Measurements from ENCODE around the gene MARCHF2.
A peak's percentile ranks its signal among the peaks of the same experiment; 100 is the strongest.

Gene MARCHF2

DNA sequence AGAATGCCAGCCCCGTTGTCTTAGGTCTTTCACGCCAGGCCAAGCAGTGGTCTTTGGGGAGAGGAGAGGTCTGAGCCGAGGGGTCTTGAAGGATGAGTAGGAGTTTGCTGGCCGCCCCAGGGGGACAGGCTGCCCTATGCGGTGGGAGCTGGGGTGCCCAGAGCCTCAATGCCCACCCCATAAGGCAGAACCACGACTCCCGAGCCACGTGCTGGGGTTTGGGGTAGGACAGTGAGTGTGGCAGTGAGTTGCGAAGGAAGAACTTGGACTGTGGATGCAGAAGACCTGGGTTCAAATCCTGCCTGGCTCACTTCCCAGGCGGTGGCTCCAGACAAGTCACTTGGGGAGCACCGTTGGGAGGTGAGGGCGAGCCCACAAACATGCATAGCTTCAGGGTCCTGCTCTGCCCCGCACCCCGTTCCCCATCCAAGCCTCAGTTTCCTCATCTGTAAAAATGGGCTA is 17.5 kb upstream of the MARCHF2 start:
- H3K4me3 ChIP-seq, result no peak overlapping the region
- TF ChIP-seq Cebpa-rat (IDR thresholded peaks at IDR 0.05), result no peak
- peaks cover 96% of the 10 kb centered on the region for H4K20me1 ChIP-seq
- H3K4me1 ChIP-seq, result peaks cover 65% of the 10 kb centered on the region
- no peak overlapping the region for H3K27ac ChIP-seq
- no peak overlapping the region for H3K4me2 ChIP-seq
- peaks cover 28% of the 10 kb centered on the region for H3K36me3 ChIP-seq
- no peaks in the 10 kb centered on the region for H3K27me3 ChIP-seq
- H3K9me3 ChIP-seq, result no peaks in the 10 kb centered on the region
- H3K9ac ChIP-seq, result no peak overlapping the region

DNA sequence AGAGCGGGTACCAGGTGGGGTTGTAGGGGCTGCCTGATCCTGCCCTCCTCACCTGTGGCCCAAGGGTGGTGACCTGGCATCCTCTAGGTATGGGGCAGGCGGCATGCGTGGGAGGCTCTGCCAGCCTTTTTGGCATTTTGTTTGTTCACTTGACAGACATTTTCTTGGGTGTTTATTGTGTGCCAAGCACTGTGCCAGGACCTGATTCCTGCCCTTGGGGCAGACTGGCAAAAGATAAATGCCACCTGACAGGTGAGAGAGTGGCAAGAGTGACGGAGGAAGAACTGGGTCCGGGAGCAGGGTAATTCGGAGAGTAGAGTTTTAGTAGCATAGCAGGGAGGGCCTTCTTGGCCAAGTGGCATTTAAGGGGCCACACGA is 16.9 kb upstream of the MARCHF2 start:
- H3K27ac ChIP-seq, result no peak overlapping the region
- peaks cover 30% of the 10 kb centered on the region for H3K36me3 ChIP-seq
- TF ChIP-seq Cebpa-rat (IDR thresholded peaks at IDR 0.05), result no peak
- H3K4me3 ChIP-seq, result no peak overlapping the region
- H3K9me3 ChIP-seq, result no peaks in the 10 kb centered on the region
- no peaks in the 10 kb centered on the region for H3K27me3 ChIP-seq
- peaks cover 62% of the 10 kb centered on the region for H3K4me1 ChIP-seq
- no peak overlapping the region for H3K9ac ChIP-seq
- no peak overlapping the region for H3K4me2 ChIP-seq
- H4K20me1 ChIP-seq, result peaks cover 92% of the 10 kb centered on the region

DNA sequence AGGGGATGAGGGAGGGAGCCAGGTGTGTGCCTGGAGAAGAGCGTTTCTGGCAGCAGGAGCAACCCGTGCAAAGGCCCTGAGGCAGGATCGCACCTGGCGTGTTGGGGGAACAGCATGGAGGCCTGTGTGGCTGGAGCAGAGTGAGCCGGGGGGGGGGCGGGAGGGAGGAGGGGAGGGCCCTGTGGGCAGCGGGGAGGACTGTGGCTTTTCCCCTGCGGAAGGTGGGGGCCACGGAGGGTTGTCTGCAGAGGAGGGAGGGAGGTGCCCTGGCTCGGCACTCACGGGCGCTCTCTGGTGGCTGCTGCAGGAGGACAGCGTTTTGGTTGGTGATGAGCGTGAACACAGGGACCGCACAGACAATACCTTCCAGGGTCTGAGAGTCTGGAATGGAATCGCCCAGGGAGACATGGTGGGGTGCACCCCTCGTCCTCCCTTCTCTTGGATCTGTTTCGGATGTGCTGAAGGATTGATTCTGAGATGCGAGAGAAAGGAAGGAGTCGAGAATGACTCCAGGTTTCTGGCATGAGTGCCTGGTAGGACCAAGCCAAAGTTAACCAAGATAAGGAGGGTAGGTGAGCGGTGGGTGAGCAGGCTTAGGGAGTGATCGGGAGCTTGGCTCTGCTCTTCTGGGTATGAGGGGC is 16.4 kb upstream of the MARCHF2 start:
- Histone ChIP-seq H3K4me3 (no peak overlapping the region), H4K20me1 (peaks cover 87% of the 10 kb centered on the region), H3K4me2 (peak overlapping the region; percentile 50), H3K9ac (peak overlapping the region; percentile 48; the same call in 1 of the 2 replicates), H3K27me3 (no peaks in the 10 kb centered on the region), H3K4me1 (peaks cover 57% of the 10 kb centered on the region), H3K27ac (0 out of 2 replicates have a peak overlapping the region, but pooled peaks have one; percentile 38), H3K36me3 (peaks cover 31% of the 10 kb centered on the region), H3K9me3 (no peaks in the 10 kb centered on the region)
- TF ChIP-seq Cebpa-rat (IDR thresholded peaks at IDR 0.05), result no peak

DNA sequence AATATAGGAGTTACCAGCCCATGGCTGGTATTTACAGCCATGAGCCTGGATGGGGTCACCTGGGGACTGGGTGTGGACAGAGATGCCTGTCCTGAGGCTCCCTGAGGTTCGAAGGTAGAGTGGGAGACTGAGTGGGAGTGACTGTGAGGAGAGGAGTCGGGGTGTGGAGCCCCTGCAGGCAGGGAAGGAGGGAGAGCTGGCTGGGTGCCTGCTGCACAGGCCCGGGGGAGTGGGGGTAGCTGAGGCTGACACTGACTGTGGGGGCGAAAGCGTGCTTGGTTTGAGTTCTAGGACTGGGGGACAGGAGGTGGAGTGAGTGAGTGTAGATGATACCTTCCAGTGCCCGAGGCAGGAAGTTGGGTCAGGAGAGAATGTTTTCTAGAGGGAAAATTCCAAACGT is 15.8 kb upstream of the MARCHF2 start:
- peaks cover 51% of the 10 kb centered on the region for H3K4me1 ChIP-seq
- H3K27ac ChIP-seq, result peak overlapping the region; percentile 38; the same call in 1 of the 2 replicates
- H3K4me2 ChIP-seq, result peak overlapping the region; percentile 50
- H3K9me3 ChIP-seq, result no peaks in the 10 kb centered on the region
- H3K4me3 ChIP-seq, result no peak overlapping the region
- peaks cover 81% of the 10 kb centered on the region for H4K20me1 ChIP-seq
- no peak for TF ChIP-seq Cebpa-rat (IDR thresholded peaks at IDR 0.05)
- H3K9ac ChIP-seq, result peak overlapping the region; percentile 48; the same call in 1 of the 2 replicates
- H3K36me3 ChIP-seq, result peaks cover 37% of the 10 kb centered on the region
- no peaks in the 10 kb centered on the region for H3K27me3 ChIP-seq

DNA sequence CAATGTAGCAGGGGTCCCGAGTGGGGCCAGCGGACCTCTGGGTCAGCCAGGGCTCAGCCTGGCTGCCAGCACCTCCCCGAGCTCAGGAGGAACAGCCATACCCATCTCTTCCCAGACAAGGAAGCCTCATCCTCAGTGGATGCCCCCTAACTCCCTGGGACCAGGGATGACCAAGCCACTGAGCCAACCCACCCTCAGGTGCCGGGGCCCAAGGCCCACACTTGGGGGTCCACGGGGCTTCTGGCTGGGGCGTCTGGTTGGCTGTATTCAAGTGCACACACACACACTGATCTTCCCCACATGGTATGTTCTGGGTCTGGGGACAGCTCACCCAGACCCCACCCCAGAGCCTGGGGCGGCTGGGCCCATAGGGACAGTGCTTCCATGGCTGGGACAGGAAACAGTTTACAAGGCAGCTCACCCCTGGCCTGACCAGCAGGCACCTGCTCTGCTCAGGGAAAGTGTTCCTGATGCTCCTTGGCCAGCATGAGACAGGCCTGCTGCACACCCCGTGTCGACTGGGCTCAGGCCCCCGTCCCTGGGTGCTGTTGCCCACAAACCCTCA is 15.3 kb upstream of the MARCHF2 start:
- Histone ChIP-seq H3K36me3 (peaks cover 43% of the 10 kb centered on the region), H4K20me1 (peaks cover 75% of the 10 kb centered on the region), H3K4me3 (no peak overlapping the region), H3K9me3 (no peaks in the 10 kb centered on the region), H3K27ac (peak overlapping the region; percentile 38; the same call in 1 of the 2 replicates), H3K4me1 (peaks cover 45% of the 10 kb centered on the region), H3K27me3 (no peaks in the 10 kb centered on the region), H3K9ac (peak overlapping the region; percentile 48; the same call in 1 of the 2 replicates), H3K4me2 (peak overlapping the region; percentile 50)
- no peak for TF ChIP-seq Cebpa-rat (IDR thresholded peaks at IDR 0.05)

- peaks cover 70% of the 10 kb centered on the region for H4K20me1 ChIP-seq
- H3K4me3 ChIP-seq, result no peak overlapping the region
- H3K27ac ChIP-seq, result 0 out of 2 replicates have a peak overlapping the region, but pooled peaks have one; percentile 19
- H3K36me3 ChIP-seq, result peaks cover 48% of the 10 kb centered on the region
- H3K27me3 ChIP-seq, result no peaks in the 10 kb centered on the region
- peaks cover 40% of the 10 kb centered on the region for H3K4me1 ChIP-seq
- no peaks in the 10 kb centered on the region for H3K9me3 ChIP-seq
- peak overlapping the region; percentile 48; the same call in 1 of the 2 replicates for H3K9ac ChIP-seq
- H3K4me2 ChIP-seq, result peak overlapping the region; percentile 50
- no peak for TF ChIP-seq Cebpa-rat (IDR thresholded peaks at IDR 0.05)
Observed at GRCh38 chr19:8398311-8398771, 14.8 kb upstream of the MARCHF2 start.

GRCh38 chr19:8399681-8400188 is 13.4 kb upstream of the MARCHF2 start:
- H3K27me3 ChIP-seq, result no peaks in the 10 kb centered on the region
- TF ChIP-seq Cebpa-rat (IDR thresholded peaks at IDR 0.05), result no peak
- no peak overlapping the region for H3K4me3 ChIP-seq
- H3K4me2 ChIP-seq, result no peak overlapping the region
- H3K9me3 ChIP-seq, result no peaks in the 10 kb centered on the region
- H3K36me3 ChIP-seq, result peaks cover 62% of the 10 kb centered on the region
- no peak overlapping the region for H3K9ac ChIP-seq
- H3K4me1 ChIP-seq, result peaks cover 28% of the 10 kb centered on the region
- H3K27ac ChIP-seq, result no peak overlapping the region
- peaks cover 56% of the 10 kb centered on the region for H4K20me1 ChIP-seq

DNA sequence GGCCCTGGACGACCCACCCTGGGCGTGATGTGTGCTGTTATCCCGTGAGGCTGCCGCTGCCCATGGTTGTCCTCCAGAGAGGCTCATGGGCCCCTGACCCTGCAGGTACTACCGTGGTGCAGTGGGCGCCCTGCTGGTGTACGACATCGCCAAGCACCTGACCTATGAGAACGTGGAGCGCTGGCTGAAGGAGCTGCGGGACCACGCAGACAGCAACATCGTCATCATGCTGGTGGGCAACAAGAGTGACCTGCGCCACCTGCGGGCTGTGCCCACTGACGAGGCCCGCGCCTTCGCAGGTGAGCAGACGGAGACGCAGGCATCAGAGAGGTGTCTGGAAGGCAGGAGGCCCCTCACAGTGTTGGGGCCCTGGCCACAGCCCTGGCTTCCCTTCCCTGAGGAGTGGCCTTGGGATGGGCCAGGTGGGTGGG is 11.1 kb upstream of the MARCHF2 start:
- H3K27me3 ChIP-seq, result no peaks in the 10 kb centered on the region
- H3K4me1 ChIP-seq, result peaks cover 17% of the 10 kb centered on the region
- no peak overlapping the region for H3K4me3 ChIP-seq
- H3K9me3 ChIP-seq, result no peaks in the 10 kb centered on the region
- peaks cover 33% of the 10 kb centered on the region for H4K20me1 ChIP-seq
- H3K27ac ChIP-seq, result no peak overlapping the region
- H3K4me2 ChIP-seq, result no peak overlapping the region
- H3K36me3 ChIP-seq, result peaks cover 62% of the 10 kb centered on the region
- H3K9ac ChIP-seq, result no peak overlapping the region
- no peak for TF ChIP-seq Cebpa-rat (IDR thresholded peaks at IDR 0.05)

GRCh38 chr19:8403098-8403819 is 9.8 kb upstream of the MARCHF2 start:
- H3K27me3 ChIP-seq, result no peaks in the 10 kb centered on the region
- peaks cover 21% of the 10 kb centered on the region for H4K20me1 ChIP-seq
- no peak overlapping the region; the same call in 1 of the 2 replicates for H3K9ac ChIP-seq
- H3K27ac ChIP-seq, result no peak overlapping the region
- H3K4me3 ChIP-seq, result no peak overlapping the region
- peaks cover 5% of the 10 kb centered on the region for H3K4me1 ChIP-seq
- TF ChIP-seq Cebpa-rat (IDR thresholded peaks at IDR 0.05), result no peak
- no peak overlapping the region for H3K4me2 ChIP-seq
- H3K9me3 ChIP-seq, result no peaks in the 10 kb centered on the region
- peaks cover 65% of the 10 kb centered on the region for H3K36me3 ChIP-seq

- Histone ChIP-seq H3K4me3 (no peak overlapping the region), H3K36me3 (peaks cover 63% of the 10 kb centered on the region), H3K4me1 (no peaks in the 10 kb centered on the region), H3K9ac (no peak overlapping the region), H3K9me3 (no peaks in the 10 kb centered on the region), H3K27me3 (no peaks in the 10 kb centered on the region), H3K27ac (no peak overlapping the region), H3K4me2 (no peak overlapping the region), H4K20me1 (peaks cover 16% of the 10 kb centered on the region)
- no peak for TF ChIP-seq Cebpa-rat (IDR thresholded peaks at IDR 0.05)
Observed at GRCh38 chr19:8403820-8404109, 9.3 kb upstream of the MARCHF2 start.
